GM18517 (cell line): ENCODE results near the gene ARIH2.

Experiments used
- ATAC-seq: cut with Tn5 transposase; IDR thresholded peaks from one replicate; pipeline ENCODE4 v1.9.1; 2021; ENCODE audit warnings: mild to moderate bottlenecking, moderate library complexity; ENCODE audit not compliant: unreplicated experiment

ARIH2 gene

GRCh38 chr3:49032646-49033304 is 114.1 kb downstream of the ARIH2 start:
- ATAC-seq, result no peak

GRCh38 chr3:49034650-49035049 is 116.0 kb downstream of the ARIH2 start:
- no peak for ATAC-seq

GRCh38 chr3:49035281-49035680 is 116.6 kb downstream of the ARIH2 start:
- ATAC-seq, result no peak
